Measurements from ENCODE around the gene GDF15. TPM values are rescaled to one million over a fixed set of nuclear protein-coding genes. Genes with fewer than 3 reads are reported as not detected.

The GDF15 gene
- polyA plus RNA-seq, 1 of the 3 experiments (the other 2 are of a cell fraction) = 129 TPM

DNA sequence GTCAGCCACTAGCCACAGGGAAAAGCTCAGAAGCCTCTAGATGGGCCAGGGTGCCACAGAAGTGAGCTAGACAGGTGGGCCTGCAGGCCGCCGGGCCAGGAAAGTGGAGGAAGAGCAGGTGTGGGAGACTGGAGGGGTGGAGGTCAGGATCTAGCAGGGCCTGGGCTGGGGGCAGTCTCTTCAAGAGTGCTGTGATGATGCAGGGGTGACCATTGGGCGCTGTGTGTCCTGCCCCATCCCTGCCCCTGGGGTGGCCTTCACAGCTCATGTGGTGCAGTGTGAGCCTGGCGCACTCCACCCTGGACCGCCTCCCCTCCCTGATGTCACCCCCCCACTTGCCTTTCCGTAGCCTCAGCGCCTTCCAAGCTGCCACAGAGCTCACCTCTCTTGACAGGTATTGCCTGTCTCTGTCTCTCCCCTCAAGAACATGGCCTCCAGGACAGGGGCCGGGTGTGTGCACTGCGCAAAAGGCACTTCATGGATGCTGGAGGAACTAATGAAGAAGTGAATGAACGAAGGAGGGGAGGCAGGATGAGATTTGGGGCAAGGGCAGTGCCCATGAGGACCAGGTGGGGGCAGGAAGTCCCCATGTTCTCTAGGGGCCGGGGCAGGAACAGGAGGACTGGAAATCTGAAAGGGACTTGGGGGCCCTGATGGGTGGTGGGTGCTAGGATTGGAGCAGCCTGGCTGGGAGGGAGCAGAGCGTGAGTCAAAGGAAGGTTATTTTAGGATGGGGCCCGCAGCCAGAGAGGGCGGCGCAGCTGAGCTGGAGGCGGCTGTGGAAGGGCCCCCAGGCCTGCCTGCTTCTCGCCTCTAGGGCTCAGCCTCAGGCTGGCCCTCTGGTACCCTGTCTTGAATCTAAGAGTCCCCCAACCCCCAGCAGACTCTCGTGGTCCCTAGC is 39.8 kb downstream of the GDF15 start:
- peaks cover 51% of the 10 kb centered on the region for H3K79me2 ChIP-seq (ENCODE audit: insufficient read depth)
- H3K4me2 ChIP-seq = peak overlapping the region; percentile 52; the same call in 1 of the 2 replicates

DNA sequence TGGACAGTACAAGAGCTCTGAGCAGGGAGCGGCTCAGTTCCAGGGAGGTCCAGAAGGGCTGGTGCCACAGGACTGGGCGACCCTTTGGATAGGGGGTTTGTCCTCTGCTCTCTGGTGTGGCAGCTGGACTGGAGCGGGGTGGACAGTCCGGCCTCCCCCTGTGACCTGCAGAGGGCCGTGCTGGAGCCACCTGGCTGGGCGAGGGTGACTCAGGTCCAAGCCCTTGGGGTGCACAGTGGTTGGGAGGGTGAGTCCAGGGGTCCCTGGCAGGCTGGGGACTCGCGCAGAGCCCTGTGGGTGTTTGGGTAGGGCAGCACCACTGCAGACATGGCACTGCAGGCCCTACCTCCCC is 40.4 kb downstream of the GDF15 start:
- H3K9me3 ChIP-seq = no peaks in the 10 kb centered on the region
- TF ChIP-seq EZH2phosphoT487 (IDR thresholded peaks at IDR 0.05; ENCODE audit: borderline replicate concordance, low read depth) (no peak), RCOR1 (IDR thresholded peaks at IDR 0.05; ENCODE audit: low read length) (no peak), POLR2AphosphoS5 (IDR thresholded peaks at IDR 0.05; ENCODE audit: low read depth, low read length) (no peak), TCF12 (IDR thresholded peaks at IDR 0.05) (no peak), ELF1 (IDR thresholded peaks at IDR 0.05) (no peak), NFIC (IDR thresholded peaks at IDR 0.05; ENCODE audit: borderline replicate concordance) (no peak), SMC3 (IDR thresholded peaks at IDR 0.05; ENCODE audit: low read depth, low read length) (no peak)
- TF ChIP-seq, protein P1, sequence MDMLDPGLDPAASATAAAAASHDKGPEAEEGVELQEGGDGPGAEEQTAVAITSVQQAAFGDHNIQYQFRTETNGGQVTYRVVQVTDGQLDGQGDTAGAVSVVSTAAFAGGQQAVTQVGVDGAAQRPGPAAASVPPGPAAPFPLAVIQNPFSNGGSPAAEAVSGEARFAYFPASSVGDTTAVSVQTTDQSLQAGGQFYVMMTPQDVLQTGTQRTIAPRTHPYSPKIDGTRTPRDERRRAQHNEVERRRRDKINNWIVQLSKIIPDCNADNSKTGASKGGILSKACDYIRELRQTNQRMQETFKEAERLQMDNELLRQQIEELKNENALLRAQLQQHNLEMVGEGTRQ (IDR thresholded peaks at IDR 0.05; ENCODE audit: borderline replicate concordance, low read depth, low read length) = no peak
- TF ChIP-seq, protein P2, sequence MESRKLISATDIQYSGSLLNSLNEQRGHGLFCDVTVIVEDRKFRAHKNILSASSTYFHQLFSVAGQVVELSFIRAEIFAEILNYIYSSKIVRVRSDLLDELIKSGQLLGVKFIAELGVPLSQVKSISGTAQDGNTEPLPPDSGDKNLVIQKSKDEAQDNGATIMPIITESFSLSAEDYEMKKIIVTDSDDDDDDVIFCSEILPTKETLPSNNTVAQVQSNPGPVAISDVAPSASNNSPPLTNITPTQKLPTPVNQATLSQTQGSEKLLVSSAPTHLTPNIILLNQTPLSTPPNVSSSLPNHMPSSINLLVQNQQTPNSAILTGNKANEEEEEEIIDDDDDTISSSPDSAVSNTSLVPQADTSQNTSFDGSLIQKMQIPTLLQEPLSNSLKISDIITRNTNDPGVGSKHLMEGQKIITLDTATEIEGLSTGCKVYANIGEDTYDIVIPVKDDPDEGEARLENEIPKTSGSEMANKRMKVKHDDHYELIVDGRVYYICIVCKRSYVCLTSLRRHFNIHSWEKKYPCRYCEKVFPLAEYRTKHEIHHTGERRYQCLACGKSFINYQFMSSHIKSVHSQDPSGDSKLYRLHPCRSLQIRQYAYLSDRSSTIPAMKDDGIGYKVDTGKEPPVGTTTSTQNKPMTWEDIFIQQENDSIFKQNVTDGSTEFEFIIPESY (IDR thresholded peaks at IDR 0.05; ENCODE audit: borderline replicate concordance, low read depth) = no peak
- H2AFZ ChIP-seq (ENCODE audit: low read depth) = no peak overlapping the region
- peak overlapping the region in 1 of 2 experiments; percentile 47; a peak in 2 of 4 replicates for H3K27ac ChIP-seq (ENCODE audit: low read depth in 2 of 2, low read length in 1 of 2)
- H3K4me2 ChIP-seq = peak overlapping the region; percentile 52; the same call in 1 of the 2 replicates
- H3K9me2 ChIP-seq = no peaks in the 10 kb centered on the region
- peaks cover 23 to 46% of the 10 kb centered on the region in 2 experiments; a peak in 2 of 4 replicates for H3K4me1 ChIP-seq (ENCODE audit: control insufficient read depth in 1 of 2, insufficient read depth in 2 of 2, low read depth in 1 of 2, low read length in 1 of 2)
- H3K79me2 ChIP-seq (ENCODE audit: insufficient read depth) = peaks cover 44% of the 10 kb centered on the region
- ChIA-PET POLR2A (no interaction called here), CTCF (interaction anchor here (1.0 kb wide), 1 partner anchor 147 kb away, joined by 3 read pairs; no protein-coding TSS in a partner anchor)
- peaks cover 44% of the 10 kb centered on the region for H4K20me1 ChIP-seq (ENCODE audit: insufficient read depth)
- H3K36me3 ChIP-seq (replicated peaks in 1 of 2; ENCODE audit: control insufficient read depth in 1 of 2, insufficient read depth in 2 of 2, low read length in 1 of 2) = peaks cover 0 to 11% of the 10 kb centered on the region in 2 experiments
- no peak overlapping the region for H3K9ac ChIP-seq
- 97% methylated on average over 6 of the region's 8 CpGs for WGBS (ENCODE audit: low lambda C conversion rate)
- no peak for DNase-seq
- H3K27me3 ChIP-seq (ENCODE audit: insufficient read depth) = no peaks in the 10 kb centered on the region
- no peaks in the 10 kb centered on the region for H3F3A ChIP-seq (replicated peaks; ENCODE audit: insufficient read depth)
- no peak overlapping the region for H3K4me3 ChIP-seq (ENCODE audit: low read depth in 2 of 2, low read length in 1 of 2)

More for the DNA sequence above, 39.8 kb downstream of the GDF15 start:
- no peak overlapping the region for H3K4me3 ChIP-seq (ENCODE audit: low read depth in 2 of 2, low read length in 1 of 2)
- peaks cover 23 to 52% of the 10 kb centered on the region in 2 experiments; a peak in 2 of 4 replicates for H3K4me1 ChIP-seq (ENCODE audit: control insufficient read depth in 1 of 2, insufficient read depth in 2 of 2, low read depth in 1 of 2, low read length in 1 of 2)
- no peaks in the 10 kb centered on the region for H3K9me2 ChIP-seq
- H2AFZ ChIP-seq (ENCODE audit: low read depth) = no peak overlapping the region
- no peaks in the 10 kb centered on the region for H3K9me3 ChIP-seq
- CTCF ChIA-PET = interaction anchor here (0.6 to 1.3 kb wide), 4 partner anchors 15 to 147 kb away, joined by 3 to 6 read pairs (median 4); no protein-coding TSS in a partner anchor
- H3F3A ChIP-seq (replicated peaks; ENCODE audit: insufficient read depth) = no peaks in the 10 kb centered on the region
- no peak for TF ChIP-seq EP300 (IDR thresholded peaks at IDR 0.05; ENCODE audit: borderline replicate concordance in 1 of 2, low read depth in 1 of 2, low read length in 1 of 2)
- TF ChIP-seq GABPA (IDR thresholded peaks at IDR 0.05; ENCODE audit: low read depth) = no peak
- no peak for TF ChIP-seq RXRA (IDR thresholded peaks at IDR 0.05; ENCODE audit: borderline replicate concordance, low read depth)
- TF ChIP-seq, protein P3, sequence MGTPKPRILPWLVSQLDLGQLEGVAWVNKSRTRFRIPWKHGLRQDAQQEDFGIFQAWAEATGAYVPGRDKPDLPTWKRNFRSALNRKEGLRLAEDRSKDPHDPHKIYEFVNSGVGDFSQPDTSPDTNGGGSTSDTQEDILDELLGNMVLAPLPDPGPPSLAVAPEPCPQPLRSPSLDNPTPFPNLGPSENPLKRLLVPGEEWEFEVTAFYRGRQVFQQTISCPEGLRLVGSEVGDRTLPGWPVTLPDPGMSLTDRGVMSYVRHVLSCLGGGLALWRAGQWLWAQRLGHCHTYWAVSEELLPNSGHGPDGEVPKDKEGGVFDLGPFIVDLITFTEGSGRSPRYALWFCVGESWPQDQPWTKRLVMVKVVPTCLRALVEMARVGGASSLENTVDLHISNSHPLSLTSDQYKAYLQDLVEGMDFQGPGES (IDR thresholded peaks at IDR 0.05; ENCODE audit: low read depth, low read length) = no peak
- TF ChIP-seq SIN3A (IDR thresholded peaks at IDR 0.05; ENCODE audit: borderline replicate concordance, low read depth, low read length) = no peak
- no peak for TF ChIP-seq EZH2phosphoT487 (IDR thresholded peaks at IDR 0.05; ENCODE audit: borderline replicate concordance, low read depth)
- H3K9ac ChIP-seq = no peak overlapping the region
- DNase-seq = no peak
- H3K27ac ChIP-seq (ENCODE audit: low read depth in 2 of 2, low read length in 1 of 2) = peak overlapping the region in 1 of 2 experiments; percentile 47; a peak in 3 of 4 replicates
- H3K27me3 ChIP-seq (ENCODE audit: insufficient read depth) = no peaks in the 10 kb centered on the region
- 86% methylated on average over 17 of the region's 18 CpGs for WGBS (ENCODE audit: low lambda C conversion rate)
- H3K36me3 ChIP-seq (replicated peaks in 1 of 2; ENCODE audit: control insufficient read depth in 1 of 2, insufficient read depth in 2 of 2, low read length in 1 of 2) = peaks cover 0 to 9% of the 10 kb centered on the region in 2 experiments
- H4K20me1 ChIP-seq (ENCODE audit: insufficient read depth) = peaks cover 50% of the 10 kb centered on the region
- POLR2A ChIA-PET = interaction anchor here (0.8 kb wide), 1 partner anchor 13 kb away, joined by 3 read pairs; no protein-coding TSS in a partner anchor
